Measurements from ENCODE around the gene BUB1. TPM values are rescaled to one million over a fixed set of nuclear protein-coding genes. Genes with fewer than 3 reads are reported as not detected.

BUB1 gene
- polyA plus RNA-seq, 1 donor from 2014 or later = 2.4 TPM

- no peaks in the 10 kb centered on the region for H3K9me3 ChIP-seq (ENCODE audit: low read length)
- no peak overlapping the region for H3K4me2 ChIP-seq (ENCODE audit: low read length)
These were observed 2.2 kb downstream of the BUB1 start for GRCh38 chr2:110675679-110676078.

GRCh38 chr2:110674620-110675555 lies 3.0 kb downstream of the BUB1 start:
- Histone ChIP-seq H3K27ac (ENCODE audit: low read length) (no peak overlapping the region), H3K27me3 (ENCODE audit: insufficient read depth, low read depth, low read length) (no peaks in the 10 kb centered on the region), H3K9ac (ENCODE audit: low read length) (no peak overlapping the region), H3K4me3 (ENCODE audit: low read length) (no peak overlapping the region), H3K36me3 (ENCODE audit: insufficient read depth, low read length) (no peaks in the 10 kb centered on the region), H2AFZ (ENCODE audit: low read depth, low read length) (no peak overlapping the region), H3K9me3 (ENCODE audit: low read length) (no peaks in the 10 kb centered on the region), H4K20me1 (ENCODE audit: insufficient read depth) (no peaks in the 10 kb centered on the region), H3K79me2 (replicated peaks; ENCODE audit: insufficient read depth, low read length) (peaks cover 23% of the 10 kb centered on the region), H3K4me2 (ENCODE audit: low read length) (no peak overlapping the region), H3F3A (ENCODE audit: insufficient read depth, low read length, poor library complexity, severe bottlenecking) (no peaks in the 10 kb centered on the region), H3K9me2 (ENCODE audit: insufficient read depth, low read length) (no peaks in the 10 kb centered on the region)
- no peak for TF ChIP-seq EZH2 (IDR thresholded peaks at IDR 0.05; ENCODE audit: borderline replicate concordance, insufficient read depth, low read length, poor library complexity, severe bottlenecking)
- no peak for TF ChIP-seq RAD21 (conservative IDR thresholded peaks at IDR 0.05)
- no peak for TF ChIP-seq POLR2AphosphoS5 (IDR thresholded peaks at IDR 0.05)
- TF ChIP-seq CTCF (IDR thresholded peaks at IDR 0.05; ENCODE audit: poor library complexity, severe bottlenecking) = no peak
- TF ChIP-seq EP300 (conservative IDR thresholded peaks at IDR 0.05; ENCODE audit: poor library complexity, severe bottlenecking) = no peak
- no peak for TF ChIP-seq TAF1 (IDR thresholded peaks at IDR 0.05; ENCODE audit: low read depth)
- no peak for TF ChIP-seq MXI1 (conservative IDR thresholded peaks at IDR 0.05; ENCODE audit: poor library complexity, severe bottlenecking)
- no peak for TF ChIP-seq SMC3 (conservative IDR thresholded peaks at IDR 0.05; ENCODE audit: poor library complexity)

More at GRCh38 chr2:110675679-110676078, 2.2 kb downstream of the BUB1 start:
- Histone ChIP-seq H3K79me2 (replicated peaks; ENCODE audit: insufficient read depth, low read length) (peaks cover 23% of the 10 kb centered on the region), H4K20me1 (ENCODE audit: insufficient read depth) (no peaks in the 10 kb centered on the region), H2AFZ (ENCODE audit: low read depth, low read length) (no peak overlapping the region), H3K36me3 (ENCODE audit: insufficient read depth, low read length) (no peaks in the 10 kb centered on the region), H3F3A (ENCODE audit: insufficient read depth, low read length, poor library complexity, severe bottlenecking) (no peaks in the 10 kb centered on the region), H3K9me2 (ENCODE audit: insufficient read depth, low read length) (no peaks in the 10 kb centered on the region), H3K27ac (ENCODE audit: low read length) (no peak overlapping the region), H3K4me3 (ENCODE audit: low read length) (no peak overlapping the region), H3K9ac (ENCODE audit: low read length) (no peak overlapping the region), H3K27me3 (ENCODE audit: insufficient read depth, low read depth, low read length) (no peaks in the 10 kb centered on the region)
- TF ChIP-seq REST (IDR thresholded peaks at IDR 0.05; ENCODE audit: borderline replicate concordance) (no peak), CTCF (IDR thresholded peaks at IDR 0.05; ENCODE audit: poor library complexity, severe bottlenecking) (no peak), RAD21 (conservative IDR thresholded peaks at IDR 0.05) (no peak)
